GM10847 (cell line): ENCODE measurements around the gene TDRD9.

ENCODE experiments used
- POLR2A ChIP-seq: IDR thresholded peaks from 2 replicates; pipeline ENCODE4 v1.6.1; 2011; ENCODE audit not compliant: insufficient read length; ENCODE audit errors: extremely low read depth

The TDRD9 gene

GRCh38 chr14:104051092-104051813, 123.0 kb downstream of the TDRD9 start:
- no peak for TF ChIP-seq POLR2A

- no peak for TF ChIP-seq POLR2A
Observed at GRCh38 chr14:104054222-104054905, 126.1 kb downstream of the TDRD9 start.

- TF ChIP-seq POLR2A: no peak
Observed at GRCh38 chr14:104062281-104062680, 134.0 kb downstream of the TDRD9 start.

GRCh38 chr14:104064003-104064402, 135.7 kb downstream of the TDRD9 start:
- no peak for TF ChIP-seq POLR2A

GRCh38 chr14:104066279-104066678, 138.0 kb downstream of the TDRD9 start:
- TF ChIP-seq POLR2A: no peak

- TF ChIP-seq POLR2A: no peak
Observed at GRCh38 chr14:104066719-104067295, 138.6 kb downstream of the TDRD9 start.

GRCh38 chr14:104069541-104069940, 141.3 kb downstream of the TDRD9 start:
- TF ChIP-seq POLR2A: no peak

- no peak for TF ChIP-seq POLR2A
Observed at GRCh38 chr14:104072586-104072985, 144.3 kb downstream of the TDRD9 start.

- TF ChIP-seq POLR2A: no peak
Observed at GRCh38 chr14:104073764-104074163, 145.5 kb downstream of the TDRD9 start.

- TF ChIP-seq POLR2A: no peak
Observed at GRCh38 chr14:104075530-104076151, 147.4 kb downstream of the TDRD9 start.

GRCh38 chr14:104076743-104077142, 148.5 kb downstream of the TDRD9 start:
- no peak for TF ChIP-seq POLR2A

GRCh38 chr14:104078031-104078455, 149.8 kb downstream of the TDRD9 start:
- no peak for TF ChIP-seq POLR2A

GRCh38 chr14:104080376-104081260, 152.4 kb downstream of the TDRD9 start:
- no peak for TF ChIP-seq POLR2A

- no peak for TF ChIP-seq POLR2A
Observed at GRCh38 chr14:104081261-104081835, 153.1 kb downstream of the TDRD9 start.
